ENCODE measurements around the gene OTOP1.
"Not testable (repeated sequence)": the region's sequence is repeated elsewhere in the genome, so short reads cannot be mapped to it uniquely, and the experiment has no call there.

Gene OTOP1

GRCh38 chr4:4248885-4249203 is 22.1 kb upstream of the OTOP1 start:
- no peak for TF ChIP-seq POLR2A (IDR thresholded peaks at IDR 0.05; ENCODE audit: low read length)
- no peak for TF ChIP-seq GATA1 (IDR thresholded peaks at IDR 0.05; ENCODE audit: low read depth, low read length)
- DNase-seq, result peak; percentile 59 to 61

GRCh38 chr4:4248029-4248884 is 21.5 kb upstream of the OTOP1 start, which contains the start of gene TMEM128:
Gene TMEM128, minus strand, starts transcription at chr4:4248223. Its CDS starts 21 bp downstream, at chr4:4248202.
- TF ChIP-seq POLR2A (IDR thresholded peaks at IDR 0.05; ENCODE audit: low read length), result peak; percentile 96
- no peak for TF ChIP-seq GATA1 (IDR thresholded peaks at IDR 0.05; ENCODE audit: low read depth, low read length)
- peak; percentile 96 to 97 for DNase-seq

- TF ChIP-seq GATA1 (IDR thresholded peaks at IDR 0.05; ENCODE audit: low read depth, low read length), result no peak
- TF ChIP-seq POLR2A (IDR thresholded peaks at IDR 0.05; ENCODE audit: low read length), result no peak
- no peak for DNase-seq
These were observed 20.9 kb upstream of the OTOP1 start for GRCh38 chr4:4247696-4248028.

GRCh38 chr4:4245172-4245571 is 18.4 kb upstream of the OTOP1 start:
- DNase-seq, result no peak
- no peak for TF ChIP-seq POLR2A (IDR thresholded peaks at IDR 0.05; ENCODE audit: low read length)
- TF ChIP-seq GATA1 (IDR thresholded peaks at IDR 0.05; ENCODE audit: low read depth, low read length), result no peak

- DNase-seq, result not testable (repeated sequence)
These were observed 12.8 kb upstream of the OTOP1 start for GRCh38 chr4:4239551-4239950.

GRCh38 chr4:4233610-4234009 is 6.9 kb upstream of the OTOP1 start:
- no peak for TF ChIP-seq GATA1 (IDR thresholded peaks at IDR 0.05; ENCODE audit: low read depth, low read length)
- TF ChIP-seq POLR2A (IDR thresholded peaks at IDR 0.05; ENCODE audit: low read length), result no peak
- DNase-seq, result no peak

- TF ChIP-seq POLR2A (IDR thresholded peaks at IDR 0.05; ENCODE audit: low read length) (no peak), GATA1 (IDR thresholded peaks at IDR 0.05; ENCODE audit: low read depth, low read length) (no peak)
- DNase-seq, result no peak
These were observed 1.6 kb upstream of the OTOP1 start for GRCh38 chr4:4228356-4228668.

- DNase-seq, result peak in 1 of 2 experiments; percentile 9
- TF ChIP-seq GATA1 (IDR thresholded peaks at IDR 0.05; ENCODE audit: low read depth, low read length) (no peak), POLR2A (IDR thresholded peaks at IDR 0.05; ENCODE audit: low read length) (no peak)
These were observed 1.0 kb upstream of the OTOP1 start for GRCh38 chr4:4227510-4228355.

- DNase-seq, result no peak
- TF ChIP-seq POLR2A (IDR thresholded peaks at IDR 0.05; ENCODE audit: low read length) (no peak), GATA1 (IDR thresholded peaks at IDR 0.05; ENCODE audit: low read depth, low read length) (no peak)
These were observed 669 bp downstream of the OTOP1 start for GRCh38 chr4:4225915-4226605.

- no peak for TF ChIP-seq GATA1 (IDR thresholded peaks at IDR 0.05; ENCODE audit: low read depth, low read length)
- no peak for TF ChIP-seq POLR2A (IDR thresholded peaks at IDR 0.05; ENCODE audit: low read length)
- no peak for DNase-seq
These were observed 9.6 kb downstream of the OTOP1 start for GRCh38 chr4:4217113-4217512.

- no peak for DNase-seq
- TF ChIP-seq GATA1 (IDR thresholded peaks at IDR 0.05; ENCODE audit: low read depth, low read length), result no peak
- TF ChIP-seq POLR2A (IDR thresholded peaks at IDR 0.05; ENCODE audit: low read length), result no peak
These were observed 10.1 kb downstream of the OTOP1 start for GRCh38 chr4:4216648-4217047.

- not testable (repeated sequence) for DNase-seq
These were observed 13.1 kb downstream of the OTOP1 start for GRCh38 chr4:4213674-4214073.

- DNase-seq, result peak; percentile 2 to 15
- no peak for TF ChIP-seq POLR2A (IDR thresholded peaks at IDR 0.05; ENCODE audit: low read length)
- no peak for TF ChIP-seq GATA1 (IDR thresholded peaks at IDR 0.05; ENCODE audit: low read depth, low read length)
These were observed 20.5 kb downstream of the OTOP1 start for GRCh38 chr4:4206204-4206603.

GRCh38 chr4:4204401-4204745 is 22.4 kb downstream of the OTOP1 start:
- DNase-seq, result no peak
- TF ChIP-seq POLR2A (IDR thresholded peaks at IDR 0.05; ENCODE audit: low read length), result no peak
- no peak for TF ChIP-seq GATA1 (IDR thresholded peaks at IDR 0.05; ENCODE audit: low read depth, low read length)

Data from erythroblast (primary cell).